ENCODE results near the gene PACSIN2.
"Not testable (repeated sequence)": the region's sequence is repeated elsewhere in the genome, so short reads cannot be mapped to it uniquely, and the experiment has no call there.

Gene PACSIN2

GRCh38 chr22:42964994-42965699 is 49.8 kb downstream of the PACSIN2 start:
- peak; percentile 33 for DNase-seq

GRCh38 chr22:42963231-42963595 is 51.7 kb downstream of the PACSIN2 start:
- DNase-seq = no peak

DNA sequence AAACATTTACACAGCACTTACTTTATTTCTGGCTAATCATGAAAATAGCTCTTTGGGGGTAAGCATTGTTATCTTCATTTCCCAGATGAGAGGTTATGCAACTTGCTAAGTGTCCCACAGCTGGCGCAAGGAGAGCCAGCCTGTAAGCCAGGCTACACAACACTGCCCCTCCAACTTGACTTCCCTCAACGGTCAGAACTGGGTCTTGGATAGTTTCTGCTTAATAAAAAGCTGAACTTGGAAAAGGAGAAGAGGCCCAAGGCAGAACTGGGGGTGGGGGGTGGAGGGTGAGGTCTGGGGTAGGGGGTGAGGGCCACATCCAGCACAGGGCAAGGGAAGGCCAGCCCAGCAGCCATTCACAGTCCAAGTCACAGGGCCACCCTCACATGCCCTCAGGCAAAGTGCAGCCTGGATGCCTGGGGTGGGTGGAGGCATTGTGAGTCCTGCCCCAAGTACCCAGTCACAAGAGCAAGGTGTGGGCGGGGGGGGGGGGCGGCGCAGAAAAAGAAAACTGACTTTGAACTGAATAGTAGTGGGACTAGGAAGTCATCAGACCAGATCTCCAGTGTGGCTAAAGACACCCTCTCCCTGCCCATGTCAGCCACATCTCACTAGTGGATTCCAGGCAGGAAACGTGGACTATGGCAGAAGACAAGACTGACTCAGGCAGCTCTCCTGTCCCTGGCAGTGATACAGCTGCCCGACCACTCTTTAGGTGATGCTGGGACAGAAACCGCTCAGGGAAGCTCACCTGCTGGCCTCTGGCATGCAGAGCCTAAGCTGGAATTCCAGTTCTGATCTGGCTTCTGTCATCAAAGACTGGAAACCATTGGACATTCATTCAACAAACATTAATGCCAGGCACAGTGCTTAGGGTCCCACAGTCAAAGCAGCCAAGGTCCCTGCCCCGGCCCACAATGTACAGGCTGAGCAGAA is 52.4 kb downstream of the PACSIN2 start:
- no peak for DNase-seq

DNA sequence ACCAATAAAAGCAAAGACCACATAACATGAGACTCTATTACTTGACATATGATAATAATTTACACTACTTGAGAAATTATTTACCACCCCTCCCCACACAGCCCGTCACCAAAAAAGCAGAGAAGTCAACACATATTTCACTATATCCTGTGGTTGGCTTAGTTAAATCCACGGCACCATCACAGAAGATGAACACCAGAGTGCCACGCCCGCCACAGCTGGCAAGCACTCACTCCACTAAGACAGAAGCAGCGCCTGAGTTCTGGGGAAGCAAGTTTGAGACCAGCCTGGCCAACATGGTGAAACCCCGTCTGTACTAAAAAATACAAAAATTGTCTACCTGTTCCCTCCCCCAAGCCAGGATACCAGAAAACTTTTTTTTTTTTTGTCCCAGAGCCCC is 53.1 kb downstream of the PACSIN2 start:
- peak; percentile 64 for DNase-seq

- not testable (repeated sequence) for DNase-seq
Observed at GRCh38 chr22:42961400-42961690, 53.6 kb downstream of the PACSIN2 start.

GRCh38 chr22:42960531-42961399 is 54.2 kb downstream of the PACSIN2 start:
- no peak for DNase-seq

DNA sequence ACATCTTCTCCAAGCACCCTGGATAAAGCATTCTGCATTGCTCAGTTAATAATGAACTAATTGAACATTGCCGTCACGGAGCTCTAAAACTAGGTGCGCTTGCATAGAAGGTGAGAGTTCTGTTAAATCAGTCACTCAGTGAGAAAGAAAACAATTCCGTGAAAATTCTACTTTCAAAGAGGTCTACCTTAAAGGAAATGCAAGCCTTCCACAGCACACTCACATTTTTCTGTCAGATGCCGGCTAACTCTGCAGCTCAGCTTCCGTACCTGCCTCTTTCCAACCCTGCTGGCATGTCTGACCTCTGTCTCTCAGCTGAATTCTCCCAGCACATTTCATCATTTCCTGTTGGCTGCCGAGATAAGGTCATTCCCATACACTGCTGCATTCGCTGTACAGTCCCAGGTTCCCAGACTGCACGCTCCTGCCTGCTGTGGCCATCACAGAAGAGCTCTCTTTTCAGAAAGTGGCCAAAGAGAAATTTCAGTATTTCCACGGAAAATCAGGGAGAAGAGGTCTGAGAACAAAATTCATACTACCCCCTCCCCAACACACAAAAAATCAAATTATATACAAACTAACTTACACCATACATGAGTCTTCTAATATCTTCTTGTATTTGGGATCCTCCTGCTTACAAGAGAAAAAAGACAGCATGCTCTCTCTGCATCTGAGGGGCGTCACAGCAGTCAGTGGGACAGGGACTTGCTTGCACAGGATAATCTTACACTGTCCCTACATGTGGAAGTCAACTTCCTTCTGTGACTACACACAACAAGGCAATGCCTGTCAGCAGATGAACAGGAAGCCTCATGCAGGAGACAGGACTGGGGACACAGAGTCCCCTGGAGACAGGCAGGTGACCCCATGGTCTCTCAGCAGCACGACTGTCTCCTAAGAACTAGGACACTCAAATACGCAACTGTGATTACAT is 55.1 kb downstream of the PACSIN2 start:
- DNase-seq = peak; percentile 41

GRCh38 chr22:42958937-42959336 is 56.0 kb downstream of the PACSIN2 start:
- DNase-seq = no peak

GRCh38 chr22:42957958-42958357 is 57.0 kb downstream of the PACSIN2 start:
- DNase-seq = no peak

DNA sequence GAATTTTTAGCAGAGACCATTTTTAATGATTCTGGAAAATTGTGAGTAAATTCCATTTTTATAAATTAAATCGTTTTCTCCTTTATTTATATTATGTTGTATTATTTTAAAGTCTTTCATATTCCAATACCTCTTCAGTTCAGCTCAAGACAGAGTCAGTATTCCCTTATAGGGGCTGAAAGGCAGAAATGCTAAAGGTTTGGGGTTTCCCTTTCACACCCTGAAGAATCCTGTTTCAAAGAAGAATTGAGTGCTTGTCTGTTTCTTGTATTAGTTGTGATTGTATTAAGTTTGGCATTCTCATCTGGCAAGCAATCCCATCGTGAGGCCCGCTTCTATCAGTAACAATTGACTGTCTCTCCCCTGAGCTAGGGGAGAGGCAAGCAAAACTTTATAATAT is 57.4 kb downstream of the PACSIN2 start:
- DNase-seq = no peak

DNA sequence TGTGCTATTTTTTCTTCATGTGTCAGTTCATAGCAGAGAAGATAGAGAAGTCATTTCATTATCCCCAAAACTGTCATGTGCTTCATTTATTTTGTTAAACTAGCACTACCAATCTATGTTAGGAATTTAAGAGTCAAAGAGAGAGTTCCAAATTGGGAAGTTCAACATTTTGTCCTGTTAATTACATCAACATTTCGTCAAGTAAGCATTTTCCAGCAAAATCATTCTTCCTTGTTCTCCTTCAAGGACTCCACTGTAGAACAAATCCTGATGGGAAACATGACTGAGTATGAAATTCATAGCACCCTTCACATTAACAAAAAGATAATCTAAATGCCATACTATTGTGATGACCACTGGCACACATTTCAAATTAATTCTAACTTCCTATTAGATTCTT is 59.1 kb downstream of the PACSIN2 start:
- no peak for DNase-seq

DNA sequence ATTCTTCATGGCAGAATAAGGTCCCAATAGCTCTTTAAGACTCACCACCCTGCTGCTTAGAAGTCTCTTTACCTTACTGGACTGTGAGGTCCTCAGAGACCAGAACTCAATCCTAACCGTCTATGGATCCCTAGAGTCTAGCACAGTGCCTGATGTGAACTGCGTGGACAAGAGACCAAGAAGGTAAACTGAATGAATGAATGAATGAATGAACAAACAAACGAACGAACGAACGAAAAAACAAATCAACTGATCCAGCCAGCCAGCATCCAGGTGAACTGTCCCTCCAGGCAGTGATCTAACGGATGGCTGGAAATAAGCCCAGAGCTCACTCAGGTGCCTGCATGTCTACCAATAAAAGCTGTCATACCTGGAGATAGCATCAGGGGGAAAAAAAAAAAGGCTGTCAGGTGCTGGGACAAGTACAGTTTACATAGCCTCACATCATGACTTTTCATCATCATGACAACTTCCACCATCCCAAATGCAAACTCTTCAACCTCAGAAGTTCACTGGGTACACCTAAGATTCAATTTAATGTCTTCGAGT is 59.8 kb downstream of the PACSIN2 start:
- DNase-seq = no peak

GRCh38 chr22:42953751-42954150 is 61.2 kb downstream of the PACSIN2 start:
- not testable (repeated sequence) for DNase-seq

DNA sequence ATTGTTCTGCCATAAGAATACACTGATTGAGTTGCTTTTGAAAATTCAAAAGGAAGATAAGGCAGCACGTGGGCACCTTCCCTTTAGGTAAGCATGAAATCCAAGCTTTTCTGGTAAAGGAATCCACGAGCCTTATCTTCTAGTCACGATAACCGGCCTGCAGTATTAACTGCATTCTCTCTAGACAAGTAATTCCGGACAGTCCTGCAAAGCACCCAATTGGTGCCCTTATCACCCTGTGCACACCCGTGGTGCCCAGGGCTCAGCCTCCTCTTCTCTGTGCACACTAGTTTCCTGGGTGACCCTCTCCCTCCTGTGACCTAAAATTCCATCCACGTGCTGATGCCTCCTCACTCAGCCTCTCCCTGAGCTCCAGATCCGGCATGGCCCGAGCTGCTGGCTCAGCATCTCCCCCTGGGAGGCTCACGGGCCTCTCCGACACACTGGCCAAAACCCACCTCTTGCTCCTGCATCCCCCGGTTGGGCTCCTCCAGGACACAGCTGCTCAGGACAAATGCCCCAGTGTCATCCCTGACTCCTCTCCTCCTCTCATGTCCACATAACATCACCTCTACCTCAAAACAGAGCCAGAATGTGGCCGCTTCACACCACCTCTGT is 63.7 kb downstream of the PACSIN2 start:
- no peak for DNase-seq

DNA sequence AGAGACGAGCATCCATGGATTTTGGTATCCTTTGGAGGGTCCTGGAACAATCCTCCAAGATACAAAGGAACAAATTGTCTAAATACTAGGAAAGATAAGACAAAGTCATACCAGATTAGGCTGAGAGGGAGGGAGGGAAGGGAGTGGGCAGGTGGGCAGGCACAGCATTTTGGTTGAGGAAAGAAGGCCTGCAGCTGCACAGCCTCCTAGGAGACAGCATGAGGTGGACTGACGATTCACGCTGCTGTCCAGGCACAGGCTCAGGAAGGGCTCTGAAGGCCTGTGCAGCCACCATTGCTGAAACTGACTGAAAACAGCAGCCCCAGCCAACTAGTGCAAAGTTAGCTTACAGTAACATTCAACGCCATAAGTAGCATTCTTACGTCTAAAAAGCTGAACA is 64.7 kb downstream of the PACSIN2 start:
- no peak for DNase-seq

DNA sequence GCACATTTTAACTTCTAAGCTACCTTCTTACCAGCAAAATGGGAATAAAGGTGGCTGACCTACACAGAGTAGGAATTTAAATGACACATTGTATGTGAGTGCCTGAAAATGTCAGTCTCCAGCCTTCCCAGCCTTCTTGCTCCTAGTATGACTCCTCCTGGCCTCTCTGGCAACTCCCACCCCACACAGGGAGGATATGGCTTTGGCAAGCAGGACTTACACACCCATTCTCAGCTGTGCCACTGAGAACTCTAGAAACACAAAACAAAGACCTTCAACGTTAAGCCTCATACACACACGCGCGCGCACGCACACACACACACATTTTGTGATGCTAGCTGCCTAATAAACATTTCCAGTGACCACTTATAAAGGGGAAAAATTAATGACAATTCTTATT is 65.8 kb downstream of the PACSIN2 start:
- no peak for DNase-seq

- no peak for DNase-seq
Observed at GRCh38 chr22:42948294-42948693, 66.7 kb downstream of the PACSIN2 start.

DNA sequence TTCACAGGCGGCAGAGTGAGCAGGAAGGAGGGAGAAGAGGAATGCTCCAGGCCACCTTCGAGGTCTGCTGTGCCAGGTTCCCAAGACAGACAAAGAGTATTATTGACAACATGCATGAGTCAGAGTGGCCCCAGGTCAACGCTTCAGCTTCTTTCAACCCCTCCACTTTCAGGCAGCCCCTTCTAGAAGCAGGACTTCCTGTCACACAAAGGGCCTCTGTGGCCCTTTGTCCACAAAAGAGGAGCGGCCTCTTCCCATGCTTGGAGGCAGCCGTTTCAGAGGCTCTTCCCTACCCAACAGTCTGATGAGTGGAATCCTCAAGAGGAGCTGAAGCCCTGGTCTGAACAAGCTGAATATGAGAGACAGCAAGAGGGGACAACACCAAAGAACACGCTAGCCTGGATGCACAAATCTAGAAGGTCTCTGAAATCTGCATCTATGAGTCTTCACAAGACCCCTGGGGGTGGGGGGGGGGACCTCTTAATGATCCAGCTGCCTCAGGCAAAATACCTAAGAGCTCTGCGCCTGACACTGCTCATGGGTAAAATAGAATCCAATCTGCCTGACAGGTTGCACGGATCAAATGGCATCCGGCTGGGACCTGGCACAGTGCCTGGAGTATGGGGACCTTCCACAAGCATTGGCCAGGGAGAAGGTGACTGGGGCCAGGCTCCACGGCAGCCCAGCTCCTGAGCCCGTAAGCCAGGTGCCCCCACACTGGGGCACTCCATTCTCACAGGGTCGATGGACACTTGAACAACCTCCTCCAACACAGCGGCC is 67.5 kb downstream of the PACSIN2 start:
- DNase-seq = no peak

- no peak for DNase-seq
Observed at GRCh38 chr22:42946546-42947198, 68.3 kb downstream of the PACSIN2 start.

DNA sequence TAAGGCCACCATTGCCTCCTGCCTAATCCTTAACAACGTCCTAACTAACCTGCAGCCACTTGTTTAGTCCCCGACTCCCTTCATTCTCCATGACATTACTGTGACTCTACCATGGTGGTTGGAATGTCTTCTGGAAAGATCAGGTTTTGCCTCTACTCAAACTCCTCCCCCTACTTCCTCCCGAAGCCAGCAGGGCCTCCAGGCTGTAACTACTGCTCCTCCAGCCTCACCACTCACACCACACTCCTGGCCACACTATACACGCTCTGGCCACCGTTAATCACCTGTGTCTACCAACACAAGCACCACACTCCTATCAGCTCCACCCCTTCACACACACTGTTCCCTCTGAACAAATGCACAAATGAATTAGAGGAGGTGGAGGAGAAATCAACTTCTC is 69.2 kb downstream of the PACSIN2 start:
- DNase-seq = no peak
